Measurements from ENCODE around the gene DUSP5. TPM values are rescaled to one million over a fixed set of nuclear protein-coding genes. Genes with fewer than 3 reads are reported as not detected.

The DUSP5 gene
- total RNA-seq, 6 donors from 2014 or later, result 1.0 to 19.3 (median 10.0) TPM

DNA sequence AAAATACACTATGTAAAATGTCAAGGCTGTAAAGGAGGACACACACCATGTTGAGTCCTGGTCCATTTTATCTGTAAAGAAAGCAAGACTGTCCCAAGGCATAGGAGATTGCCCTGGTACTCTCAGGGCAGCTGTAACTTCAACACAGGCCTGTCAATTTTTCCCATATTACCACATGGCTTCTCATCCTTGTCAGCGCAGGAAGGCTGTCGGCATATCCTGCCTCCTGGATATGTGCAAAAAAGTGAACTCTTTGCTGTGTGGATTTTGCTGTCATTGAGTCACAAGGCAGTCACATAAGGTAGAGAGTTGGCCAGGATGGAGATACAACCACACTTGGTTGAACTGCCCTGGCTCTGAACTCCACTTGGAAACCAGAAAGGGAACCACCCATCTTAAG, 8.7 kb downstream of the DUSP5 start:
- H3K36me3 ChIP-seq, result peaks cover 7 to 43% (median 14%) of the 10 kb centered on the region in 4 donors
- TF ChIP-seq, protein P1, sequence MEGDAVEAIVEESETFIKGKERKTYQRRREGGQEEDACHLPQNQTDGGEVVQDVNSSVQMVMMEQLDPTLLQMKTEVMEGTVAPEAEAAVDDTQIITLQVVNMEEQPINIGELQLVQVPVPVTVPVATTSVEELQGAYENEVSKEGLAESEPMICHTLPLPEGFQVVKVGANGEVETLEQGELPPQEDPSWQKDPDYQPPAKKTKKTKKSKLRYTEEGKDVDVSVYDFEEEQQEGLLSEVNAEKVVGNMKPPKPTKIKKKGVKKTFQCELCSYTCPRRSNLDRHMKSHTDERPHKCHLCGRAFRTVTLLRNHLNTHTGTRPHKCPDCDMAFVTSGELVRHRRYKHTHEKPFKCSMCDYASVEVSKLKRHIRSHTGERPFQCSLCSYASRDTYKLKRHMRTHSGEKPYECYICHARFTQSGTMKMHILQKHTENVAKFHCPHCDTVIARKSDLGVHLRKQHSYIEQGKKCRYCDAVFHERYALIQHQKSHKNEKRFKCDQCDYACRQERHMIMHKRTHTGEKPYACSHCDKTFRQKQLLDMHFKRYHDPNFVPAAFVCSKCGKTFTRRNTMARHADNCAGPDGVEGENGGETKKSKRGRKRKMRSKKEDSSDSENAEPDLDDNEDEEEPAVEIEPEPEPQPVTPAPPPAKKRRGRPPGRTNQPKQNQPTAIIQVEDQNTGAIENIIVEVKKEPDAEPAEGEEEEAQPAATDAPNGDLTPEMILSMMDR (IDR thresholded peaks at IDR 0.05), result no peak
- TF ChIP-seq EP300 (IDR thresholded peaks at IDR 0.05), result no peak
- no peak for TF ChIP-seq POLR2A (IDR thresholded peaks at IDR 0.05)
- TF ChIP-seq POLR2AphosphoS5 (IDR thresholded peaks at IDR 0.05), result no peak
- H3K4me3 ChIP-seq, result no peak overlapping the region
- 84 to 93% methylated on average over 2 of the region's 2 CpGs for whole genome bisulfite sequencing, 2 donors
- H3K9me3 ChIP-seq, result no peaks in the 10 kb centered on the region
- no peak for DNase-seq
- H3K27ac ChIP-seq, result peak overlapping the region in 2 of 4 donors; percentile 4 to 43
- ATAC-seq (ENCODE audit: low FRiP score in 2 of 2), result no peak
- peaks cover 58 to 68% (median 62%) of the 10 kb centered on the region in 4 donors for H3K4me1 ChIP-seq
- H3K27me3 ChIP-seq, result no peaks in the 10 kb centered on the region

DNA sequence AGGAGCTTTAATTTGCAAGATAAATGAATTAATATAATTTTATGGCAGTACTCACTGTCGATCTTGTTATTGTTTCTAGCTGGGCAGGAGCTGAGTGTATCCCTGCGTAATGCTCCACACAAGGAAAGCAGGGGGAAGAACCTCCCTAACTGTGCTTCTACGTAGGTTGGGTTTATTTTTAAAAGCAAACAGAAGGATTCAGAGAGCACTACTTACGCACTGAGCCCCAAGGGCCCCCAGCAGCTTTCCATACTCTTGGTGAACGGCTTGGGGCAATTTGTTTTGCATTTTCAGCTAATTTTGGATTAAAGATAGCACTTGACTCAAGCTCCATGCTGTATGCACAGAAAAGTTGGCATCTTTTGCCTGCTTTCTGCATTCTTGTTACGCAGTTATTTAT, 9.6 kb downstream of the DUSP5 start:
- 91 to 94% methylated on average over 6 of the region's 6 CpGs for WGBS, 2 donors
- ATAC-seq (ENCODE audit: low FRiP score in 2 of 2), result no peak
- no peak overlapping the region for H3K27ac ChIP-seq
- DNase-seq, result no peak
- H3K9me3 ChIP-seq, result no peaks in the 10 kb centered on the region
- no peak overlapping the region for H3K4me3 ChIP-seq
- TF ChIP-seq POLR2AphosphoS5 (IDR thresholded peaks at IDR 0.05), result no peak
- TF ChIP-seq, protein P1 (IDR thresholded peaks at IDR 0.05), result no peak
- TF ChIP-seq EP300 (IDR thresholded peaks at IDR 0.05), result no peak
- TF ChIP-seq POLR2A (IDR thresholded peaks at IDR 0.05), result no peak
- H3K4me1 ChIP-seq, result peaks cover 49 to 59% (median 53%) of the 10 kb centered on the region in 4 donors
- H3K36me3 ChIP-seq, result peaks cover 7 to 49% (median 14%) of the 10 kb centered on the region in 4 donors
- no peaks in the 10 kb centered on the region for H3K27me3 ChIP-seq

DNA sequence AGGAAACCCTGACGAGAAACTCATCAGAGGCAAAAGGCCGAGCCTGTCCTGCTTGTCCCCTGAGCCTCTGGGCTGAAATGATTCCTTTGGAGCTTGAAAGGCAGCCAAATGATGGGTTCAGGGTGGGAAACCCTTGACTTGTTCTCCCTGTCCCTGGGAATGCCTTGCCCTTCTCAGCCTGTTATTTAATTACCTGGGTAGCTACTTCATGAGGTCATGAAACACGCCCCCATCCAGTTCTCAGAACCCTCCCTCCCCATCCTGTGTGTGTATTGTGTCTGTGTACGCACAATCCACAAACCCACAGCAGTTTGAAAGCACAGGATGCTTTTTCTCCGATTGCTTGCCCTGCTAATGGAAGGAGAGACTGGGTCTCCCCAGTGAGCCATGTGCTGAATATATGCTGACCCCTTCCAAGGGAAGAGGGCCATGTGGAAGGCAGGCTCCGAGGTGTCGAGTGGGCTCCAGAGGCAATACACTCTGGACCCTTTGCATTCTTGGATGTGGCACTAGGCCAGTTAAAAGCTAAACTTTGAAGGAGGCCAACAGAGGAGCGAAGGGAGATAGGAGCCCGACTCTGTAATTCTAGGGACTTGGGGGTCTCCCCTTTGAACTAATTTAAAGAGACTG, 10.6 kb downstream of the DUSP5 start:
- Histone ChIP-seq H3K27ac (no peak overlapping the region), H3K4me1 (peaks cover 40 to 50% (median 44%) of the 10 kb centered on the region in 4 donors), H3K27me3 (no peaks in the 10 kb centered on the region), H3K9me3 (no peaks in the 10 kb centered on the region), H3K4me3 (no peak overlapping the region), H3K36me3 (peaks cover 7 to 49% (median 14%) of the 10 kb centered on the region in 4 donors)
- WGBS, 2 donors, result 89 to 94% methylated on average over 9 of the region's 9 CpGs
- TF ChIP-seq EP300 (IDR thresholded peaks at IDR 0.05), result no peak
- no peak for DNase-seq
- ATAC-seq (ENCODE audit: low FRiP score in 2 of 2), result no peak

DNA sequence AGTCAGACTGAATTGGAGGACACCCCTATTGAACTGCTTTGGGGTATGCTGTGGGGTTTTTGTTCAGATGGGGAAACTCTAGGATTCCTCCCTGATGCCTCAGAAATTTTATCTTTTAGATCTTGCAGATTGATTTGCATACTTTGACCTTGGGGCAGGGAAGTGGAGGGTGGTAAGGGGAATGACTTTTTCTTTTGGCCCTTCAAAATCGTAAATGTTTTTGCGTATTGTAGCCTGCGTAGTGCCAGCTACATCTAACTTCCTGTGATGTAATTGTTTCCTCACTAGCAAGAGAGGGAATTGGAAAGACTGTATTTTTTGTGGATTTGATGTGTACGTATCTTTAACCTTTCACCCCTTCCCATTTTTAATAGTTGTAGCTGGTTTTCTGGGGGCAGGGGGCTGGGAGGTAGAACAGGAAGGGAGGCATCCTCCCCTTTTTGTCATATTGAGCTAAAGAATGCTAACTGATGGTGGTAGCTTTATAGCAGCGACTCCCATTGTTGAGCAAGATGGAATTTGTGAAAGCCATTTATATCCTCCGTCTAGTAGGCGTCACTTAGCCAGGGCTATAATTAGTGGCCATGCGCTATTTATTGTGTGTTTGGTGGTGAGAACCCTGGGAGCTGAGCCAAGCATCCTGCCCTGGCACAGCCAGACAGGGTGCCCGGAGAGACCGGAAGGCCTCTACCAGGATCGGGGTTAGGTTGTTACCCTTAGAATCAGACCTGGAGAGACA, 11.3 kb downstream of the DUSP5 start:
- Histone ChIP-seq H3K27ac (no peak overlapping the region), H3K9me3 (no peaks in the 10 kb centered on the region), H3K4me1 (peaks cover 33 to 43% (median 38%) of the 10 kb centered on the region in 4 donors), H3K36me3 (peaks cover 7 to 49% (median 14%) of the 10 kb centered on the region in 4 donors), H3K27me3 (no peaks in the 10 kb centered on the region), H3K4me3 (no peak overlapping the region)
- DNase-seq, result no peak
- WGBS, 2 donors, result 60 to 61% methylated on average over 10 to 11 of the region's 11 CpGs
- no peak for TF ChIP-seq EP300 (IDR thresholded peaks at IDR 0.05)
- TF ChIP-seq POLR2AphosphoS5 (IDR thresholded peaks at IDR 0.05), result no peak
- TF ChIP-seq POLR2A (IDR thresholded peaks at IDR 0.05), result no peak
- TF ChIP-seq, protein P1 (IDR thresholded peaks at IDR 0.05), result no peak
- ATAC-seq (ENCODE audit: low FRiP score in 2 of 2), result no peak

DNA sequence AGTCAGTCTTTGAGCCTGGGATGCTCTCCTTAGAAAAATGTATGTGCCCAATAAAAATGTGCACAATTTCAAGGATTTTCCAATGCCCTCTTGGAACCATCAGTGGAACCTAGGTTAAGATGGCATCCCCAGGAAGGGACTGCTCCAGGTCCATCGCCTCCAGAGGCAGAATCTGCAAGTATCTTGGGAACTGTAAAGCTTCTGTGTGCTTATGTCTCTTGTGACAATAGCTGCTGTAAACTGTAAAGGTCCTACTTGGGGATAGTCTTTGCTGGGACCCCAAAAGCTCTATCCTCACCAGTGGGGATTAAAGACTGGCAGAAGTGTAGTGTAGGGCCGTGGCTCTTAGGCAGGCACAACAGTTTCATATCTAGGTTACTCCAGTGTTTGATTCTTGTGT, 11.9 kb downstream of the DUSP5 start:
- DNase-seq (no peak), ATAC-seq (ENCODE audit: low FRiP score in 2 of 2) (no peak)
- peaks cover 27 to 37% (median 32%) of the 10 kb centered on the region in 4 donors for H3K4me1 ChIP-seq
- no peak overlapping the region for H3K27ac ChIP-seq
- no peak for TF ChIP-seq POLR2A (IDR thresholded peaks at IDR 0.05)
- TF ChIP-seq, protein P1 (IDR thresholded peaks at IDR 0.05), result no peak
- TF ChIP-seq EP300 (IDR thresholded peaks at IDR 0.05), result no peak
- no peak for TF ChIP-seq POLR2AphosphoS5 (IDR thresholded peaks at IDR 0.05)
- WGBS, 2 donors, result 97 to 100% methylated on average over 1 to 2 of the region's 2 CpGs
- no peak overlapping the region for H3K4me3 ChIP-seq
- peaks cover 7 to 49% (median 14%) of the 10 kb centered on the region in 4 donors for H3K36me3 ChIP-seq
- no peaks in the 10 kb centered on the region for H3K9me3 ChIP-seq
- no peaks in the 10 kb centered on the region for H3K27me3 ChIP-seq

Data from upper lobe of left lung (tissue), 6 donors.